ENCODE data around the gene HOXB4. TPM values are rescaled to one million over a fixed set of nuclear protein-coding genes. Genes with fewer than 3 reads are reported as not detected.

HOXB4 gene
- polyA plus RNA-seq, 1 of the 3 experiments (the other 2 are of a cell fraction), result 0.03 TPM

DNA sequence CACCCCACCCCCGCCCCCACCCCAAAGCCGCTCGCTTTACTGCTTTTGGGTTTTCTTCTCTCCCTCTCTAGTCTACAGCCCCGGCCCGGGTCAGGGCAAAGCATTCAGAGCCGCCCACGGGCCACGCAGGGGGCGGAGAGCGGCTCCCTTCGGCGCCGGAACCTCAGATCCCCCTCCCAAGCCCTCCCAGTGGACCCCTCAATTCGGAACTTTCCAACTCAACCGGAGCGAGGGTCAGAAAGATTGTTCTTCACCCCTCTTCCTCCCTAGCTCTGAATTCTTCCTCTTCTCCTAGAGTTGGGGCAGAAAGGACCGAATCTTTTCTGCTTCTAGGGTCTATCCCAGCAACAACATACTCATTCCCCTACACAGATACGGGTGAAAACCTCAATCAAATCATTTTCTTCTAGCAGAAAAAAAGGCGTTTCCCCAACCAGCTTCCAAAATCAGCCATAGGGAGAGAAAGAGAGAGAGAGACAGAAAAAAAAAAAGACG, 34.2 kb downstream of the HOXB4 start:
- no peaks in the 10 kb centered on the region for H3K79me2 ChIP-seq (ENCODE audit: insufficient read depth)
- ChIA-PET CTCF (interaction anchor here (0.9 to 1.2 kb wide), 2 partner anchors 11 to 75 kb away, joined by 3 read pairs; no protein-coding TSS in a partner anchor), POLR2A (no interaction called here)
- H2AFZ ChIP-seq (ENCODE audit: low read depth), result no peak overlapping the region
- no peaks in the 10 kb centered on the region for H3K36me3 ChIP-seq (replicated peaks in 1 of 2; ENCODE audit: control insufficient read depth in 1 of 2, insufficient read depth in 2 of 2, low read length in 1 of 2)
- H3K27ac ChIP-seq (ENCODE audit: low read depth in 2 of 2, low read length in 1 of 2), result no peak overlapping the region
- TF ChIP-seq FOXJ3 (CRISPR knock-in tag; IDR thresholded peaks at IDR 0.05) (no peak), JUND (IDR thresholded peaks at IDR 0.05) (no peak), EZH2phosphoT487 (IDR thresholded peaks at IDR 0.05; ENCODE audit: borderline replicate concordance, low read depth) (peak; percentile 94), FOXM1 (IDR thresholded peaks at IDR 0.05; ENCODE audit: low read depth) (no peak), RCOR1 (IDR thresholded peaks at IDR 0.05; ENCODE audit: low read length) (no peak)
- no peaks in the 10 kb centered on the region for H3K4me1 ChIP-seq (ENCODE audit: control insufficient read depth in 1 of 2, insufficient read depth in 2 of 2, low read depth in 1 of 2, low read length in 1 of 2)
- 7% methylated on average over 20 of the region's 20 CpGs for WGBS (ENCODE audit: low lambda C conversion rate)
- peak overlapping the region; percentile 75; the same call in 1 of the 2 replicates for H3K4me2 ChIP-seq
- no peak overlapping the region; the same call in 1 of the 2 replicates for H3K9ac ChIP-seq
- H3K27me3 ChIP-seq (ENCODE audit: insufficient read depth), result peaks cover 98% of the 10 kb centered on the region
- no peaks in the 10 kb centered on the region for H3K9me3 ChIP-seq
- no peaks in the 10 kb centered on the region for H4K20me1 ChIP-seq (ENCODE audit: insufficient read depth)
- no peaks in the 10 kb centered on the region for H3K9me2 ChIP-seq
- peak overlapping the region in 1 of 2 experiments; percentile 12; a peak in 2 of 4 replicates for H3K4me3 ChIP-seq (ENCODE audit: low read depth in 2 of 2, low read length in 1 of 2)
- no peak for DNase-seq
- H3F3A ChIP-seq (replicated peaks; ENCODE audit: insufficient read depth), result peaks cover 10% of the 10 kb centered on the region

DNA sequence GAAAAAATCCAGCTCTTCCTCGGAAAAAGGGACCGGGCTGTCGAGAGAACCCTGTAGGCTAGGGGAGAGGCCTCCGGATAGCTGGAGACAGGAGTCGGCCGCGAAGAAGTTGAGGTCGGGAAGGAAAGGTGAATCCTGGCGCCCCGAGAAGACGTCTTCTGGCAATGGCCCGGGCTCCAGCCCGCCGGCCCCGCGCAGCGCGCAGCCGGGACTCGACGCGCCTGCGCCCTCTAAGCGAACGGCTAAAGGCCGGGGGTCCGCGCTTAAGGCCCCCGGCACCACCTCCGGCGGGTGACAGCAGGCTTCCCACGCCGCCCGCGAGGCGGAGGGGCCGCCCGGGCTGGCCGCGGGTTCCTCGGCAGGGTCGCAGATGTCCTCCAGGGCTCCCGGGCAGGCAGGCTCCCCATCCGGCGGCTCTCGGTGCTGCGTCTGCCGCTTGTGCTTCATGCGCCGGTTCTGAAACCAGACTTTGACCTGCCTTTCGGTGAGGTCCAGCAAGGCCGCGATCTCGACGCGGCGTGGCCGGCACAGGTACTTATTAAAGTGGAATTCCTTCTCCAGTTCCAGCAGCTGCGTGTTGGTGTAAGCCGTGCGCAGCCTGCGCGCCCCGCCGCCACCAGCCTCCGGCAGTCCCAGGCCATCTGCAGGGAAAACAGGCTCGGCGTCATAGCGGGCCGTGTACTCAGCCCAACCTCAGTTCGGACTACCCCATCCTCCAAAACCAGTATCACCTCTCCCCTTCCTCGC, 34.9 kb downstream of the HOXB4 start:
- H3F3A ChIP-seq (replicated peaks; ENCODE audit: insufficient read depth), result peaks cover 12% of the 10 kb centered on the region
- ChIA-PET POLR2A (no interaction called here), CTCF (interaction anchor here (0.9 to 1.2 kb wide), 2 partner anchors 11 to 75 kb away, joined by 3 read pairs; no protein-coding TSS in a partner anchor)
- peak overlapping the region; percentile 34 to 49; a peak in 2 of 4 replicates for H3K4me3 ChIP-seq (ENCODE audit: low read depth in 2 of 2, low read length in 1 of 2)
- H2AFZ ChIP-seq (ENCODE audit: low read depth), result no peak overlapping the region; the same call in 1 of the 2 replicates
- no peak overlapping the region for H3K27ac ChIP-seq (ENCODE audit: low read depth in 2 of 2, low read length in 1 of 2)
- TF ChIP-seq, protein P1, sequence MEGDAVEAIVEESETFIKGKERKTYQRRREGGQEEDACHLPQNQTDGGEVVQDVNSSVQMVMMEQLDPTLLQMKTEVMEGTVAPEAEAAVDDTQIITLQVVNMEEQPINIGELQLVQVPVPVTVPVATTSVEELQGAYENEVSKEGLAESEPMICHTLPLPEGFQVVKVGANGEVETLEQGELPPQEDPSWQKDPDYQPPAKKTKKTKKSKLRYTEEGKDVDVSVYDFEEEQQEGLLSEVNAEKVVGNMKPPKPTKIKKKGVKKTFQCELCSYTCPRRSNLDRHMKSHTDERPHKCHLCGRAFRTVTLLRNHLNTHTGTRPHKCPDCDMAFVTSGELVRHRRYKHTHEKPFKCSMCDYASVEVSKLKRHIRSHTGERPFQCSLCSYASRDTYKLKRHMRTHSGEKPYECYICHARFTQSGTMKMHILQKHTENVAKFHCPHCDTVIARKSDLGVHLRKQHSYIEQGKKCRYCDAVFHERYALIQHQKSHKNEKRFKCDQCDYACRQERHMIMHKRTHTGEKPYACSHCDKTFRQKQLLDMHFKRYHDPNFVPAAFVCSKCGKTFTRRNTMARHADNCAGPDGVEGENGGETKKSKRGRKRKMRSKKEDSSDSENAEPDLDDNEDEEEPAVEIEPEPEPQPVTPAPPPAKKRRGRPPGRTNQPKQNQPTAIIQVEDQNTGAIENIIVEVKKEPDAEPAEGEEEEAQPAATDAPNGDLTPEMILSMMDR (IDR thresholded peaks at IDR 0.05), result 0 out of 2 replicates have a peak, but pooled peaks have one; percentile 7
- TF ChIP-seq, protein P2, sequence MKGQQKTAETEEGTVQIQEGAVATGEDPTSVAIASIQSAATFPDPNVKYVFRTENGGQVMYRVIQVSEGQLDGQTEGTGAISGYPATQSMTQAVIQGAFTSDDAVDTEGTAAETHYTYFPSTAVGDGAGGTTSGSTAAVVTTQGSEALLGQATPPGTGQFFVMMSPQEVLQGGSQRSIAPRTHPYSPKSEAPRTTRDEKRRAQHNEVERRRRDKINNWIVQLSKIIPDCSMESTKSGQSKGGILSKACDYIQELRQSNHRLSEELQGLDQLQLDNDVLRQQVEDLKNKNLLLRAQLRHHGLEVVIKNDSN (IDR thresholded peaks at IDR 0.05; ENCODE audit: borderline replicate concordance, low read depth), result no peak
- DNase-seq, result peak; percentile 66
- H3K9ac ChIP-seq, result no peak overlapping the region
- no peaks in the 10 kb centered on the region for H3K79me2 ChIP-seq (ENCODE audit: insufficient read depth)
- H3K27me3 ChIP-seq (ENCODE audit: insufficient read depth), result peaks cover 97% of the 10 kb centered on the region
- no peaks in the 10 kb centered on the region for H3K36me3 ChIP-seq (replicated peaks in 1 of 2; ENCODE audit: control insufficient read depth in 1 of 2, insufficient read depth in 2 of 2, low read length in 1 of 2)
- no peaks in the 10 kb centered on the region for H3K9me2 ChIP-seq
- 14% methylated on average over 38 of the region's 72 CpGs for WGBS (ENCODE audit: low lambda C conversion rate)
- H3K9me3 ChIP-seq, result no peaks in the 10 kb centered on the region
- peak overlapping the region; percentile 75; the same call in 1 of the 2 replicates for H3K4me2 ChIP-seq
- no peaks in the 10 kb centered on the region for H4K20me1 ChIP-seq (ENCODE audit: insufficient read depth)
- H3K4me1 ChIP-seq (ENCODE audit: control insufficient read depth in 1 of 2, insufficient read depth in 2 of 2, low read depth in 1 of 2, low read length in 1 of 2), result no peaks in the 10 kb centered on the region

All from SK-N-SH (cell line).